Prostate gland (tissue), 2 donors: Measurements from ENCODE around the gene ADGRG3.

Experiments
- CTCF ChIP-seq, 4 experiments: fragments of 200-600 bp in 2 of 4; fragments of 450-650 bp in 2 of 4; sonication (generic) in 2 of 4; IDR thresholded peaks; 1 replicate in 3 of 4; 2 replicates in 1 of 4; pipeline ENCODE4 v1.5.1; 2016 to 2019; ENCODE audit warnings: antibody characterized with exemption in 4 of 4, mild to moderate bottlenecking in 2 of 4, moderate library complexity in 2 of 4
- POLR2A ChIP-seq: fragments of 450-650 bp; IDR thresholded peaks from one replicate; pipeline ENCODE4 v1.6.1; 2016; ENCODE audit warnings: antibody characterized with exemption, mild to moderate bottlenecking

GRCh38 chr16:57658130-57658877 lies 9.8 kb upstream of the ADGRG3 start:
- TF ChIP-seq CTCF (IDR thresholded peaks at IDR 0.05), result no peak
- TF ChIP-seq POLR2A, result no peak
